Measurements from ENCODE around the gene TUSC1.

DNA sequence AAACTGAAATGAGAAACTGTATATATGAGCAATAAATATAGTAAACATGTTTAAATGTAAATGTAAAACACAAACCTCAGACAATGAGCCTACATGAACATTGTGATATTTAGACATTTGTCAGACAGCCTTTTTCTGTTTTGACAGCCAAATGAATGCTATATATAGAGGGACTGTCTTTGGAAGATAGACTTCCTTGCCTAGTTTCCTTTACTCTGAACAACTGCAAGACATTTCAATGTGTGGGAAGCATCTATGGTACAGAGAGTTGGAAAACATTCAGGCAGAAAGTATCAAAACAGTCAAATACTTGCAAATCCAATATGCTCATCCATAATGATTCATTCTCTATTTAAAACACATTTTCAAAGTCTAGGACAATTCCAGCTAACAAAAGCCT lies 31.7 kb upstream of the TUSC1 start:
- TF ChIP-seq CTCF (conservative IDR thresholded peaks at IDR 0.05; ENCODE audit: low read depth, low read length) (no peak), EZH2 (IDR thresholded peaks at IDR 0.05; ENCODE audit: low read length, unreplicated experiment) (no peak), EZH2phosphoT487 (IDR thresholded peaks at IDR 0.05; ENCODE audit: borderline replicate concordance, low read length) (no peak)
